Spleen (tissue), 7 donors: ENCODE measurements around the gene SULT1B1.

ENCODE experiments used
- POLR2A ChIP-seq, 3 donors: fragments of 450-650 bp; IDR thresholded peaks; one replicate each; pipeline ENCODE4 v1.5.1; 2017; ENCODE audit warnings: antibody characterized with exemption in 3 of 3, mild to moderate bottlenecking in 1 of 3
- POLR2AphosphoS5 ChIP-seq, 3 donors: sonication (generic); formaldehyde crosslinking; IDR thresholded peaks; one replicate each; pipeline ENCODE4 v1.5.1; 2017; ENCODE audit warnings: antibody characterized with exemption in 3 of 3
- TF ChIP-seq, protein P1 (sequence below), 11 experiments: fragments of 200-600 bp in 7 of 11; fragments of 450-650 bp in 4 of 11; sonication (generic) in 4 of 11; IDR thresholded peaks in 8 of 11; conservative IDR thresholded peaks in 3 of 11; 1 replicate in 7 of 11; 2 replicates in 4 of 11; pipeline versions ENCODE4 v1.4.0 to v1.8.0; 2016 to 2021; ENCODE audit warnings: antibody characterized with exemption in 11 of 11, inconsistent platforms in 4 of 11, mild to moderate bottlenecking in 1 of 11
- donor health status: DM: no; HTN: no; CAD: no; lungs with moderate emphysema.
- donor health status: DM: no; HTN: no; CAD: no.
- donor health status: DM: no; HTN: no; CAD: no.

DNA sequence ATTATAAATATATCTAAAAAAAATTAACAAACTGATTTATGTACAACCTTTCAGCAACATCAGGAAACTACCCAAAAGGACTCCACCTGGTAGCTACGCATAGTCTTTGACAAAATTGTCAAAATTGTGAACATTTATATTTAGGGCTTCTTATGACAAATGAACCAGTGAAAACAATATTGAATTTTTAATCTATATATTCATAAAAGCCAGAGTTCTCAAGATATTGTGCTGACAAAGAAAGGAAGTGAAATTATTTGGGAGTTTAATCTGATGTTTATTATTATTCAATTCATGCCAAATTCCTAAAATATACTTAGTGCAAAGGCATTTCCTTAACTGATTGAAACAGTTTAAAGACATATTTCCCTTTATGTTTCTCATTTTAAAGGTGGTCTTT, 5.3 kb upstream of the SULT1B1 start:
- TF ChIP-seq, protein P1, sequence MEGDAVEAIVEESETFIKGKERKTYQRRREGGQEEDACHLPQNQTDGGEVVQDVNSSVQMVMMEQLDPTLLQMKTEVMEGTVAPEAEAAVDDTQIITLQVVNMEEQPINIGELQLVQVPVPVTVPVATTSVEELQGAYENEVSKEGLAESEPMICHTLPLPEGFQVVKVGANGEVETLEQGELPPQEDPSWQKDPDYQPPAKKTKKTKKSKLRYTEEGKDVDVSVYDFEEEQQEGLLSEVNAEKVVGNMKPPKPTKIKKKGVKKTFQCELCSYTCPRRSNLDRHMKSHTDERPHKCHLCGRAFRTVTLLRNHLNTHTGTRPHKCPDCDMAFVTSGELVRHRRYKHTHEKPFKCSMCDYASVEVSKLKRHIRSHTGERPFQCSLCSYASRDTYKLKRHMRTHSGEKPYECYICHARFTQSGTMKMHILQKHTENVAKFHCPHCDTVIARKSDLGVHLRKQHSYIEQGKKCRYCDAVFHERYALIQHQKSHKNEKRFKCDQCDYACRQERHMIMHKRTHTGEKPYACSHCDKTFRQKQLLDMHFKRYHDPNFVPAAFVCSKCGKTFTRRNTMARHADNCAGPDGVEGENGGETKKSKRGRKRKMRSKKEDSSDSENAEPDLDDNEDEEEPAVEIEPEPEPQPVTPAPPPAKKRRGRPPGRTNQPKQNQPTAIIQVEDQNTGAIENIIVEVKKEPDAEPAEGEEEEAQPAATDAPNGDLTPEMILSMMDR (IDR thresholded peaks at IDR 0.05 in 8 of 11, conservative IDR thresholded peaks at IDR 0.05 in 3 of 11): no peak
- no peak for TF ChIP-seq POLR2AphosphoS5 (IDR thresholded peaks at IDR 0.05)
- TF ChIP-seq POLR2A (IDR thresholded peaks at IDR 0.05): no peak
